Activated naive CD8-positive, alpha-beta T cell treated with anti-CD3 and anti-CD28 coated beads, Interleukin-2, amount 10 ng/mL, durations not matched to agents 7 days and 5 days (primary cell): ENCODE measurements around the gene GP9. TPM values are rescaled to one million over a fixed set of nuclear protein-coding genes. Genes with fewer than 3 reads are reported as not detected.
A peak's percentile ranks its signal among the peaks of the same experiment; 100 is the strongest.

Experiments
- ATAC-seq: fragments of 150-1000 bp; cut with Tn5 transposase; one replicate; pipeline ENCODE4 v1.10.0; 2021; ENCODE audit warnings: low read depth, moderate library complexity
- POLR2A ChIA-PET: fragments of 350-600 bp; sonication (Branson Sonifier 250); formaldehyde crosslinking; loops from one replicate; lab custom pipeline; 2021; ENCODE audit warnings: antibody characterized with exemption; lab: Charles Lee
- DNase-seq: peaks from one replicate; pipeline ENCODE4 v3.0.0; 2021
- H3K27ac Mint-ChIP-seq: one replicate; pipeline ENCODE4 v1.8.0; 2022; ENCODE audit warnings: mild to moderate bottlenecking, mixed read lengths
- H3K27me3 Mint-ChIP-seq: one replicate; pipeline ENCODE4 v1.8.0; 2022; ENCODE audit warnings: mild to moderate bottlenecking, moderate library complexity, mixed read lengths
- H3K36me3 Mint-ChIP-seq: one replicate; pipeline ENCODE4 v1.8.0; 2021; ENCODE audit warnings: mild to moderate bottlenecking, mixed read lengths
- H3K4me1 Mint-ChIP-seq: one replicate; pipeline ENCODE4 v1.8.0; 2021; ENCODE audit warnings: mixed read lengths
- H3K4me3 Mint-ChIP-seq: one replicate; pipeline ENCODE4 v1.8.0; 2022; ENCODE audit warnings: mild to moderate bottlenecking, moderate library complexity, mixed read lengths
- H3K9me3 Mint-ChIP-seq: one replicate; pipeline ENCODE4 v1.8.0; 2021; ENCODE audit warnings: mixed read lengths
- total RNA-seq, 2 experiments: library from RNA; stranded (reverse); gene quantifications; one replicate each; pipeline ENCODE4 v1.2.3, GENCODE V29; 2021

GP9 gene
- total RNA-seq, 2 experiments from 2014 or later: not detected

- POLR2A ChIA-PET: no interaction called here
- Mint-ChIP-seq H3K36me3 (no peaks in the 10 kb centered on the region), H3K9me3 (no peaks in the 10 kb centered on the region), H3K27me3 (no peaks in the 10 kb centered on the region), H3K4me1 (peaks cover 10% of the 10 kb centered on the region), H3K27ac (no peak overlapping the region), H3K4me3 (no peak overlapping the region)
- ATAC-seq (no peak), DNase-seq (peak; percentile 26)
Observed at GRCh38 chr3:129033151-129033550, 27.4 kb upstream of the GP9 start.

- ATAC-seq: no peak
- POLR2A ChIA-PET: no interaction called here
- no peak overlapping the region for H3K27ac Mint-ChIP-seq
- no peaks in the 10 kb centered on the region for H3K27me3 Mint-ChIP-seq
- H3K9me3 Mint-ChIP-seq: no peaks in the 10 kb centered on the region
- peak; percentile 25 for DNase-seq
- H3K36me3 Mint-ChIP-seq: no peaks in the 10 kb centered on the region
- peaks cover 10% of the 10 kb centered on the region for H3K4me1 Mint-ChIP-seq
- no peak overlapping the region for H3K4me3 Mint-ChIP-seq
Observed at GRCh38 chr3:129033633-129034321, 26.8 kb upstream of the GP9 start.

- H3K4me1 Mint-ChIP-seq: peaks cover 10% of the 10 kb centered on the region
Observed at GRCh38 chr3:129034642-129035041, 25.9 kb upstream of the GP9 start.

DNA sequence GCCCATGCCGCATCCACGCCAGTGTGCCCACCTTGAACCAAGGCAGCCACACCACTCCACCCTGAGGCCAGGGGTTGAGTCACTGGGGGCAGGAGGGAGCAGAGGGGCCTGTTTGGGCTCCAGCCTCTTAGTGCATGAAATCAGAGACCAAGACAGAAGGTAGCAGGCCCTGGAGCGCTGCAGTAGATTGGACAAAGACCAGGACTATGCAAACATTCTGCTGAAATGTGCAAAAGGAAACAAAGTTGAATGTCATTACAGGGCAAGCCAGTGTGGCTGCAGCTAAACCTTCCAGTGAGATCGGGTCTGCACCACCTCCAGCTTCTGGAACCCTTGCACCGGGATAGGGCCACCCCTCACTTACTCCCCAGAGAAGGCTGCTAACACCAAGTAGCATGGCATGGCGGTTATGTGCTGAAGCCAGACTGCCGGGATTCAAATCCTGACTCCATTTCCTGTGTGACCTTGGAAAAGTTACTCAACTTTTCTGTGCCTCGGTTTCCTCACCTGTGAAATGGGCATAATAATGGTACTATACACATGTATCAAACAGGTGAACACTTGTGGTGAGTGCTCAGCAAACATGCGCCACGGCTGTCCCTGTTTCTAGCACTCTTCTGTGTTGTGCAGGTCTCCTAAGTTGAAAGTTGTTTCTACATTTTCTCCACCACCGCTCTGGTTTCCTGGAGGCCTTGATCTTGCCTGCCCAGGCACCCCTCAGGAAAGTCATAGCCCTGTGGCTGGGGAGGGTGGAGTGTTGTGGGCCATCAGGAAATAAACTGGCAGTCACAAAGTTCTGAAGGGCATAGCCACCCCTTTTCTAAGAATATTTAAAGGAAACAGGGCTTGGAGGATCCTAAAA is 25.0 kb upstream of the GP9 start:
- peak overlapping the region; percentile 51 for H3K27ac Mint-ChIP-seq
- H3K27me3 Mint-ChIP-seq: peaks cover 5% of the 10 kb centered on the region
- ATAC-seq: peak; percentile 68
- H3K36me3 Mint-ChIP-seq: no peaks in the 10 kb centered on the region
- DNase-seq: peak; percentile 26
- peaks cover 10% of the 10 kb centered on the region for H3K4me1 Mint-ChIP-seq
- no peaks in the 10 kb centered on the region for H3K9me3 Mint-ChIP-seq
- peak overlapping the region; percentile 30 for H3K4me3 Mint-ChIP-seq
- POLR2A ChIA-PET: interaction anchor here (0.5 to 1.3 kb wide), 2 partner anchors 9 to 10 kb away, joined by 3 read pairs; no protein-coding TSS in a partner anchor

More at GRCh38 chr3:129034642-129035041, 25.9 kb upstream of the GP9 start:
- no peak overlapping the region for H3K4me3 Mint-ChIP-seq
- POLR2A ChIA-PET: interaction anchor here (1.3 kb wide), 1 partner anchor 9 kb away, joined by 3 read pairs; no protein-coding TSS in a partner anchor
- peak; percentile 26 for DNase-seq
- H3K27me3 Mint-ChIP-seq: peaks cover under 1% of the 10 kb centered on the region
- no peaks in the 10 kb centered on the region for H3K36me3 Mint-ChIP-seq
- H3K9me3 Mint-ChIP-seq: no peaks in the 10 kb centered on the region
- no peak for ATAC-seq
- H3K27ac Mint-ChIP-seq: no peak overlapping the region

DNA sequence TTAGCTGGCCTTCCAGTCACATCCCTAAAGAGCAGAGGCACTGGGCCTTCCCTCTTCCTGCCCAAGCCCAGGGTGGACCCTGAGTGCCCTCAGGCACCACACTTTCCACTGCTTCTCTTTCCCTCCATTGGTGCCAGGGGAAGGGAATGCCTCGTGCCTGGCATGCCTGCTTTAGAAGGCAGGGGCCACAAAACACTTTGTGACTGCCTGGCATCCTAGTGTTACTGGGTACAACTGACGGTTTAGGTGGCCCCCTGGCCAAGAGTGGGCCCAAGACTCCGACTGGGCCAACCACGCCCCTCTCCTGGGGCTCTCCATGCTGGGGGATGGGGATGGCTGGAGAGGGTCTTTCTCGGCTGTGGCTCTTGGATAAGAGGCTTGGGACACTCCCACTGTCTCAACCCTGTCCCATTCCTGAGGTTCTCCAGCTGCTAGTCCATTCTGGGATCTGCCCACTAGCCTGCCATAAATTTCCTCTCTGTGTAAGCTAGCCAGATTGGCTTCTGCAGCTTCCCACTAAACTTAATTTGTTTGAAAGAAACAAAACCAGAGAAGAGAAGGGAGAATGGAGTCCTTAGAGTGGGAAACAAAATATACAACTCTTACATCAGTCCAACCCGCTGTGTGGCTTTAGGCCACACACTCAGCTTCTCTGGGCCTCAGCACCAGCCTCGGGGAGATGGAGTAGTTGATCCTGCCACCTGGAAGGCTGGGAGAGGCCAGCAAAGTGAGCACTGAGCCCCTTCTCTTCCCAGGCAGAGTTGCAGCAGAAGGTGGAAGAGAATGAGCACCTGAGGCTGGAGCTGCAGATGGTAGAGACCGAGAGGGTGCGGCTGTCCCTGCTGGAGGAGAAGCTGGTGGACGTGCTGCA is 24.1 kb upstream of the GP9 start:
- no peak overlapping the region for H3K4me3 Mint-ChIP-seq
- POLR2A ChIA-PET: interaction anchor here (0.5 to 1.5 kb wide), 2 partner anchors 9 to 10 kb away, joined by 3 to 6 read pairs; no protein-coding TSS in a partner anchor
- peaks cover 10% of the 10 kb centered on the region for H3K4me1 Mint-ChIP-seq
- no peaks in the 10 kb centered on the region for H3K36me3 Mint-ChIP-seq
- H3K27ac Mint-ChIP-seq: peak overlapping the region; percentile 51
- H3K27me3 Mint-ChIP-seq: peaks cover 8% of the 10 kb centered on the region
- DNase-seq: peak; percentile 23
- H3K9me3 Mint-ChIP-seq: no peaks in the 10 kb centered on the region
- no peak for ATAC-seq

- no peaks in the 10 kb centered on the region for H3K36me3 Mint-ChIP-seq
- POLR2A ChIA-PET: interaction anchor here (1.5 kb wide), 1 partner anchor 10 kb away, joined by 6 read pairs; no protein-coding TSS in a partner anchor
Observed at GRCh38 chr3:129037093-129037419, 23.5 kb upstream of the GP9 start.

GRCh38 chr3:129038121-129038855 is 22.3 kb upstream of the GP9 start:
- H3K27me3 Mint-ChIP-seq: peaks cover 18% of the 10 kb centered on the region
- no peak for ATAC-seq
- POLR2A ChIA-PET: no interaction called here
- peak; percentile 15 for DNase-seq
- H3K4me3 Mint-ChIP-seq: no peak overlapping the region
- peaks cover 10% of the 10 kb centered on the region for H3K4me1 Mint-ChIP-seq
- no peak overlapping the region for H3K27ac Mint-ChIP-seq
- H3K36me3 Mint-ChIP-seq: no peaks in the 10 kb centered on the region
- no peaks in the 10 kb centered on the region for H3K9me3 Mint-ChIP-seq

More at GRCh38 chr3:129037093-129037419, 23.5 kb upstream of the GP9 start:
- ATAC-seq (no peak), DNase-seq (no peak)
- Mint-ChIP-seq H3K4me1 (peaks cover 10% of the 10 kb centered on the region), H3K27me3 (peaks cover 11% of the 10 kb centered on the region), H3K27ac (no peak overlapping the region), H3K9me3 (no peaks in the 10 kb centered on the region), H3K4me3 (no peak overlapping the region)

DNA sequence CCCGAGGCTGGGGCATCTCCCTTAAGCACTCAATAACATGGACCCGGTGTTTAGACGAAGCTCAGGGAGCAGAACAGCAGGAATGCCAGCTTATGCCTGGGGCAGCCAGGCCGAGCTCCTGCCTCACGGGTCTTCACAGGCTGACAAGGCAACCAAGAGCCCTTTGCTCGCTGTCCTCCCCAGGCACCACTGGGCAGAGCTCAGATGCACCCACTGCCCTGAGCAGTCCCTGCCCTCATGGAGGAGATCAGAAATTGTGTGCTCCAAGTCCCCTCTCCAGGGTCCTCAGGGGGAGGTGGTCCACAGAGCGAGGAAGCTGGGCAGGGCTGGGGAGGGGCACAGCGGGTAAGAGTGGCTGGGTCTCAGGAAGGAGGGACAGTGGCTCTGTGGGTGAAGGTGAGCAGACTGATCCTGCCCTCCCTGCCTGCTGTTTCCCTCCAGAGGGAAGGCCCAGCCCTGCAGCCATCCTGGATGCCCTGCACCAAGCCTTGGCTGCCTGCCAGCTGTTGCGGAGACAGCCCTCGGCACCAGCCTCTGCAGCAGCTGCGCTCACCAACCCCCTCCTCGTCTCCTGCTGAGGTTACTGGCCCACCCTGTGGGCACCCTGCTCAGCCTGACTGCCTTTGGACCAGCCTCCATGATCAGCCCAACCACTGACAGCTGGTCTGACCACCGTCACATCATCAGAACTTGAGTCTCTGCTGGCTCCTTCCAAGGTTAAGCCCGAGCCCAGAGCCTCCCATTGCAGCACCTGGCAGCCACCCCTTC is 21.1 kb upstream of the GP9 start:
- peaks cover 2% of the 10 kb centered on the region for H3K36me3 Mint-ChIP-seq
- peaks cover 10% of the 10 kb centered on the region for H3K4me1 Mint-ChIP-seq
- H3K27ac Mint-ChIP-seq: no peak overlapping the region
- H3K27me3 Mint-ChIP-seq: peaks cover 18% of the 10 kb centered on the region
- ATAC-seq: no peak
- POLR2A ChIA-PET: no interaction called here
- DNase-seq: peak; percentile 32
- no peak overlapping the region for H3K4me3 Mint-ChIP-seq
- H3K9me3 Mint-ChIP-seq: no peaks in the 10 kb centered on the region

DNA sequence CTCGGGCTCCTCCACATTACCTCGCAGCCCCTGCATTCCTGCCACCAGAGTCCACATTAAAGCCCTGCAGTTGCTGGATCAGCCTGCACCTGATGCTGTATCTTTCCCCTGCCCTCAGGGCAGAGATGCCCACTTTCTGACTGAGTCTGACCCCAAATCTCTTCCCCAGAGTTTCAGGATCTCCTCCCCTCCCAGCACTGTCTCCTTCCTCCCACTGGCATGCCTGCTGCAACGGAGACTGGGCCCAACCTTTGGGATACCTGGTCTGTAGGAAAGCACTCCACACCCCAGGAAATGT is 20.6 kb upstream of the GP9 start:
- Mint-ChIP-seq H3K9me3 (no peaks in the 10 kb centered on the region), H3K27ac (no peak overlapping the region), H3K4me3 (no peak overlapping the region), H3K36me3 (peaks cover 2% of the 10 kb centered on the region), H3K27me3 (peaks cover 18% of the 10 kb centered on the region), H3K4me1 (peaks cover 10% of the 10 kb centered on the region)
- POLR2A ChIA-PET: no interaction called here
- DNase-seq: no peak
- no peak for ATAC-seq

DNA sequence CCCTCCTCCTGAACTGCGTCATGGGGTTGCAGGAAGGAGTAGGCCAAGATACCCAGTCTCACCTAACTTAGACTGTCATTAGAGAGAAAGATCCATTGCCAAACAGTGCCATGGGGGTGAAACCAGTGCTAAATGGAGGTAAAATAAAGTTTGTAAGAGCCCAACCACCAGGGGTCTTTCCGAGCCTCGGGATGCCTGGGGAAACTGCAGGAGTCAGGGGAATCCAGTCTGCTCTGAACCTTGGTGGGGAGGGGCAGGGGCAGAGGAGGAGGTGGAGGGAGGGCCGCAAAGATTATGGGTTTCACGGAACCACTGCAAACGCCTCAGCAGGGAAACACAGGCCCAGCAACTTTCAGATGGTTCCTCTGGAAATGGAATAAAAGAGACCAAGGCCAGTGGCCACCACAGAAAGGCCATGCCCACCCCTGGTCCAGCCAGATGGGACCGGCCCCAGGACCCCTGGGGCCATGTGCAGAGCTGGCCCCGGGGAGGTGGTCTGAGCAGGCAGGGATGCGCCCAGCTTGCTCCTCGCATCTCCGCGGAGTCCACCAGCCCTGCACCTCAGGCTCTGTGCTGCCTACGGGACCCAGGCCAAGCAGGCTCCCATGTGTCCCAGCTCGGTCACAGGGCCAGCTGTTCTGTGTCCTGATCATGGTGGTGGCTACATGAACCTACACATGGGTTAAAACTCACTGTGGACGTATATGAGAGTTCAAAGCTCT is 19.8 kb upstream of the GP9 start:
- no peak for DNase-seq
- H3K4me3 Mint-ChIP-seq: no peak overlapping the region
- H3K9me3 Mint-ChIP-seq: no peaks in the 10 kb centered on the region
- peaks cover 4% of the 10 kb centered on the region for H3K4me1 Mint-ChIP-seq
- POLR2A ChIA-PET: interaction anchor here (1.0 kb wide), 1 partner anchor 81 kb away, joined by 3 read pairs; no protein-coding TSS in a partner anchor
- no peak for ATAC-seq
- peaks cover 20% of the 10 kb centered on the region for H3K27me3 Mint-ChIP-seq
- no peak overlapping the region for H3K27ac Mint-ChIP-seq
- peaks cover 2% of the 10 kb centered on the region for H3K36me3 Mint-ChIP-seq

- H3K4me3 Mint-ChIP-seq: peak overlapping the region; percentile 37
- no peak overlapping the region for H3K27ac Mint-ChIP-seq
- peaks cover 5% of the 10 kb centered on the region for H3K9me3 Mint-ChIP-seq
- H3K27me3 Mint-ChIP-seq: peaks cover 17% of the 10 kb centered on the region
- ATAC-seq: peak; percentile 93
- POLR2A ChIA-PET: no interaction called here
- peaks cover 2% of the 10 kb centered on the region for H3K4me1 Mint-ChIP-seq
- H3K36me3 Mint-ChIP-seq: peaks cover 8% of the 10 kb centered on the region
- DNase-seq: peak; percentile 73
Observed at GRCh38 chr3:129045675-129046036, 14.9 kb upstream of the GP9 start.
